ENCODE measurements around the gene RNF130. TPM values are rescaled to one million over a fixed set of nuclear protein-coding genes. Genes with fewer than 3 reads are reported as not detected.
"Not testable (repeated sequence)": the region's sequence is repeated elsewhere in the genome, so short reads cannot be mapped to it uniquely, and the experiment has no call there.

Gene RNF130
- total RNA-seq, 1 donor from 2014 or later, result 109 TPM

GRCh38 chr5:180018347-180019060, 53.1 kb downstream of the RNF130 start:
- no peaks in the 10 kb centered on the region for H3K27me3 ChIP-seq
- ATAC-seq (no peak), DNase-seq (no peak)
- H3K36me3 ChIP-seq, result no peaks in the 10 kb centered on the region
- TF ChIP-seq CTCF (IDR thresholded peaks at IDR 0.05), result no peak
- intact Hi-C loops (cut with DNase I), result no loop called here
- H3K4me1 ChIP-seq, result no peaks in the 10 kb centered on the region
- H3K4me3 ChIP-seq, result no peak overlapping the region
- H3K27ac ChIP-seq, result no peak overlapping the region
- H3K9me3 ChIP-seq, result no peaks in the 10 kb centered on the region

- H3K27me3 ChIP-seq; intact Hi-C loops (cut with DNase I); DNase-seq; H3K9me3 ChIP-seq; H3K36me3 ChIP-seq; H3K27ac ChIP-seq; ATAC-seq; H3K4me1 ChIP-seq; H3K4me3 ChIP-seq: not testable (repeated sequence)
Measured at GRCh38 chr5:180015523-180015922, 56.0 kb downstream of the RNF130 start.

- no peak for DNase-seq
- no peak overlapping the region for H3K27ac ChIP-seq
- intact Hi-C loops (cut with DNase I), result no loop called here
- H3K36me3 ChIP-seq, result peaks cover 4% of the 10 kb centered on the region
- no peak overlapping the region for H3K4me3 ChIP-seq
- no peak for TF ChIP-seq CTCF (IDR thresholded peaks at IDR 0.05)
- no peaks in the 10 kb centered on the region for H3K4me1 ChIP-seq
- no peak for ATAC-seq
- no peaks in the 10 kb centered on the region for H3K27me3 ChIP-seq
- no peaks in the 10 kb centered on the region for H3K9me3 ChIP-seq
Measured at GRCh38 chr5:180013678-180014077, 57.9 kb downstream of the RNF130 start.

- no peaks in the 10 kb centered on the region for H3K9me3 ChIP-seq
- no peak for ATAC-seq
- H3K27ac ChIP-seq, result no peak overlapping the region
- no peak for TF ChIP-seq CTCF (IDR thresholded peaks at IDR 0.05)
- H3K36me3 ChIP-seq, result peaks cover 4% of the 10 kb centered on the region
- no peak for DNase-seq
- H3K4me3 ChIP-seq, result no peak overlapping the region
- no peaks in the 10 kb centered on the region for H3K27me3 ChIP-seq
- intact Hi-C loops (cut with DNase I), result no loop called here
- H3K4me1 ChIP-seq, result no peaks in the 10 kb centered on the region
Measured at GRCh38 chr5:180012316-180012715, 59.2 kb downstream of the RNF130 start.

- no peak for TF ChIP-seq CTCF (IDR thresholded peaks at IDR 0.05)
- no peak overlapping the region for H3K27ac ChIP-seq
- H3K27me3 ChIP-seq, result no peaks in the 10 kb centered on the region
- intact Hi-C loops (cut with DNase I), result no loop called here
- no peaks in the 10 kb centered on the region for H3K9me3 ChIP-seq
- H3K4me1 ChIP-seq, result no peaks in the 10 kb centered on the region
- DNase-seq (no peak), ATAC-seq (no peak)
- H3K4me3 ChIP-seq, result no peak overlapping the region
- peaks cover 4% of the 10 kb centered on the region for H3K36me3 ChIP-seq
Measured at GRCh38 chr5:180010636-180011035, 60.9 kb downstream of the RNF130 start.

- no peak for TF ChIP-seq CTCF (IDR thresholded peaks at IDR 0.05)
- intact Hi-C loops (cut with DNase I), result no loop called here
Measured at GRCh38 chr5:180009581-180009980, 62.0 kb downstream of the RNF130 start.

More at GRCh38 chr5:180009581-180009980, 62.0 kb downstream of the RNF130 start:
- Histone ChIP-seq H3K27ac (no peak overlapping the region), H3K9me3 (no peaks in the 10 kb centered on the region), H3K4me1 (no peaks in the 10 kb centered on the region), H3K36me3 (peaks cover 4% of the 10 kb centered on the region), H3K4me3 (no peak overlapping the region), H3K27me3 (no peaks in the 10 kb centered on the region)
- ATAC-seq (no peak), DNase-seq (no peak)
